Measurements from ENCODE around the gene USP31. TPM values are rescaled to one million over a fixed set of nuclear protein-coding genes. Genes with fewer than 3 reads are reported as not detected.
A peak's percentile ranks its signal among the peaks of the same experiment; 100 is the strongest.

Gene USP31
- total RNA-seq, 4 donors from 2014 or later = 10.0 to 18.2 (median 13.2) TPM

DNA sequence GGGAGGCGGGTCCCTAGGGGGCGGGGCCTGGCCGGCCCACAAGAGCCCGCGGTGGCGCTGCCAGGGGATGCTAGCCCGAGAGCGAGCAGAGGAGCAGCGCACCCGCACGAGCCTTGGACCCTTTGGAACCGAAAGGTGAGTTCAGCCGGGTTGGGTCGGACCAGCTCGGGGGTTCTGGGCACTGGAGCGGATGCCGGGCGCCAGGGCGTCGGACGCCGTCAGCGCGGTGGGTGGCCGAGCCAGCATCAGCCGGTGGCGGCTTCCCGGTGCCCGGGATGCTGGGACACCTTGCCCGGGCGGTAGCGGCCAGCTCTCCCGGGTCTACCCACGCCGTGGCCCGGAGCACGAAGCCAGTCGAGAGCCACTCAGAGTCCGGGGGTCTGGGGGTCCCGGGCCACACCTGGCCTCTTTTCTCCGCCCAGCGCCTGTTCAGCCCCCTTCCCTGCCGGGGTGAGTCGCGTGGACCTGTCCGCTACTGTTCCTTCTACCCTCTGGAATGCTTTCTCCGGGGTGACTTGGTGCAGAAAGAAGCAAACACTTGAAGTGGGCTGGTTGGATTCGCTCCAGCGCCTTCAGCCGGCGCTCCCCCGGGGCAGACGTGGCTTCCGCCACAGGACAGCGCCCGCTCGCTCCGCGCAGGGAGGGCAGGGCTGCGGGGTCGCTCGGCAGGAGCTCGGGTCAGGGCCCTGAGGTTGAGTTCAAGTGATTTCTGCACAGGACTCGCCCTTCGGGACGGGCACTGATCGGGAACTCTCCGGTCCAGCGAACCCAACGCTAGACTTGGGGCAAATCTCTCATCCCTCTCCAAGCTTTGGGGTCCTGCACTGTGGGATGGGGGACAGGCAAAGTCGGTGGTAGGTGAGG is 33.7 kb upstream of the USP31 start, which contains the start of gene SCNN1G:
Gene SCNN1G, plus strand, starts transcription at position 67 of the 864 bp plus-strand sequence. CDS start 3,527 bp downstream, outside the sequence.
- Histone ChIP-seq H3K4me1 (peaks cover 9 to 15% of the 10 kb centered on the region in 2 donors), H3K27me3 (no peaks in the 10 kb centered on the region), H3K36me3 (no peaks in the 10 kb centered on the region), H3K9me3 (no peaks in the 10 kb centered on the region), H3K4me3 (replicated peaks in 1 of 3) (peak within 1 kb of the TSS; percentile 40 to 65 (median 50)), H3K27ac (peak within 1 kb of the TSS; percentile 48 to 73 (median 68))
- DNase-seq = peak; percentile 88 to 91
- TF ChIP-seq, protein P1, sequence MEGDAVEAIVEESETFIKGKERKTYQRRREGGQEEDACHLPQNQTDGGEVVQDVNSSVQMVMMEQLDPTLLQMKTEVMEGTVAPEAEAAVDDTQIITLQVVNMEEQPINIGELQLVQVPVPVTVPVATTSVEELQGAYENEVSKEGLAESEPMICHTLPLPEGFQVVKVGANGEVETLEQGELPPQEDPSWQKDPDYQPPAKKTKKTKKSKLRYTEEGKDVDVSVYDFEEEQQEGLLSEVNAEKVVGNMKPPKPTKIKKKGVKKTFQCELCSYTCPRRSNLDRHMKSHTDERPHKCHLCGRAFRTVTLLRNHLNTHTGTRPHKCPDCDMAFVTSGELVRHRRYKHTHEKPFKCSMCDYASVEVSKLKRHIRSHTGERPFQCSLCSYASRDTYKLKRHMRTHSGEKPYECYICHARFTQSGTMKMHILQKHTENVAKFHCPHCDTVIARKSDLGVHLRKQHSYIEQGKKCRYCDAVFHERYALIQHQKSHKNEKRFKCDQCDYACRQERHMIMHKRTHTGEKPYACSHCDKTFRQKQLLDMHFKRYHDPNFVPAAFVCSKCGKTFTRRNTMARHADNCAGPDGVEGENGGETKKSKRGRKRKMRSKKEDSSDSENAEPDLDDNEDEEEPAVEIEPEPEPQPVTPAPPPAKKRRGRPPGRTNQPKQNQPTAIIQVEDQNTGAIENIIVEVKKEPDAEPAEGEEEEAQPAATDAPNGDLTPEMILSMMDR (IDR thresholded peaks at IDR 0.05) = peak in 1 of 6 experiments; percentile 17
- peak in 1 of 2 donors; percentile 57 for TF ChIP-seq POLR2A (IDR thresholded peaks at IDR 0.05)
- 0% methylated on average over 6 of the region's 71 CpGs; no CpG with 5 or more reads in 1 of the 2 donors for WGBS, 2 donors
- intact Hi-C loops (cut with DNase I) = loop anchor here (5.0 kb wide), 1 partner anchor 249 kb away; no protein-coding TSS in a partner anchor

DNA sequence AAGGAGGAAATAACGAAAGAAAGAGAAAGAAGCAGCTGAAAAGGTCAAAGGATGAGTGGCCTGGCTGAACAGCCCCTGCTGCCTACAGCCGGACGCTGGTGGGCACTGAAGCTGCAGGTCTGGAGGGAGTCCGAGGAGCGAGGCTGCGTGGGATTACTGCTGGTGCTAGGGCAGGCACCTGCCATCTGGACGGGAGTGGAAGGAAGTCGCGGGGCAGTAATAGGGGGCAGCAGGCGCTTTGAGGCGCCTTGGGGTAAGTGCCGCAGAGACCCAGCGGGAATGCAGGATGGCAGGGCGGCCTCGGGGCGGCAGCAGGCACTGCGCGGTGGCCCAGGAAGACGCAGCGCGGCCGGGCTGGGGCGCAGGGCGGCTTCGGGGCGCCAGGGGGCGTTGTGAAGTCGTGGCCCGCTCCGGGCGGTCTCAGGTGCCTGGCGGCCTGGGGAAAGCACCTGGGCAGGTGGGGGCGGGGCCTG is 33.0 kb upstream of the USP31 start:
- Histone ChIP-seq H3K4me3 (replicated peaks in 1 of 3) (peak overlapping the region in 1 of 3 donors; percentile 50), H3K4me1 (peaks cover 9 to 15% of the 10 kb centered on the region in 2 donors), H3K27ac (peak overlapping the region in 2 of 3 donors; percentile 57 to 73), H3K9me3 (no peaks in the 10 kb centered on the region), H3K27me3 (no peaks in the 10 kb centered on the region), H3K36me3 (no peaks in the 10 kb centered on the region)
- TF ChIP-seq, protein P1 (IDR thresholded peaks at IDR 0.05) = peak; percentile 92 to 100 (median 98)
- no peak for TF ChIP-seq POLR2A (IDR thresholded peaks at IDR 0.05)
- intact Hi-C loops (cut with DNase I) = loop anchor here (5.0 kb wide), 1 partner anchor 250 kb away; no protein-coding TSS in a partner anchor
- 9 to 12% methylated on average over 11 to 15 of the region's 33 CpGs for WGBS, 2 donors
- peak; percentile 89 to 92 for DNase-seq

DNA sequence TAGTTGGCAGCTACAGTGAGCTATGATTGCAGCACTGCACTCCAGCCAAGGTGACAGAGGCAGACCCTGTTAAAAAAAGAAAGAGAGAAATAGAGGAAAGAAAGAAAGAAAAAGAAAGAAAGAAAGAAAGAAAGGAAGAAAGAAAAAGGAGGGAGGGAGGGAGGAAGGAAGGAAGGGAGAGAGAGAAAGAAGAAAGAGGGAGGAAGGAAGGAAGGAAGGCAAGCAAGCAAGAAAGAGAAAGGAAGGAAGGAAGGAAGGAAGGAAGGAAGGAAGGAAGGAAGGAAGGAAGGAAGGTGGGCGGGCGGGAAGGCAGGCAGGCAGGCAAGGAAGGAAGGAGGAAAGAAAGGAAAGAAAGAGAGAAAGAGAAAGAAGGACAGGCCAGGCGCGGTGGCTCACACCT is 32.3 kb upstream of the USP31 start:
- WGBS, 2 donors = 89 to 96% methylated on average over 4 of the region's 4 CpGs
- intact Hi-C loops (cut with DNase I) = loop anchor here (5.0 kb wide), 1 partner anchor 251 kb away; no protein-coding TSS in a partner anchor
- TF ChIP-seq, protein P1 (IDR thresholded peaks at IDR 0.05) = no peak
- no peak for TF ChIP-seq POLR2A (IDR thresholded peaks at IDR 0.05)
- Histone ChIP-seq H3K36me3 (no peaks in the 10 kb centered on the region), H3K4me1 (peaks cover 9 to 15% of the 10 kb centered on the region in 2 donors), H3K27me3 (no peaks in the 10 kb centered on the region), H3K9me3 (no peaks in the 10 kb centered on the region), H3K27ac (no peak overlapping the region), H3K4me3 (replicated peaks in 1 of 3) (no peak overlapping the region)
- DNase-seq = no peak

DNA sequence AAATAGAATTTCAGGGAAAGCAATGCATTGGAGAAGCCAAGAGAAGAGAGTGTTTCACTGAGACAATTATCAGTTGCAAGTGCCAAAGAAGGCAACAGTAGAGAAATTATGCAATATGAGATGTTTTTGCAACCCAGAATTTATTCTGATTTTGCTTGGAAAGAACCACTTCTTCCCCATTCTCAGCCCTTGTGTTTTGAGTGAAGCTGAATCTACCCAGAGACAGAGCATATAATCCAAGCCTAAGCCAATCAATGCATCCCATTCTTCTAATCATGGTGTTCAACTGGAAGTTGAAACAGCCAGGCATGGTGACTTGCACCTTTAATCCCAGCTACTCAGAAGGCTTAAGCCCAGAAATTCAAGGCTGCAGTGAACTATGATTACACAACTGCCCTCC is 26.4 kb upstream of the USP31 start:
- H3K27me3 ChIP-seq = no peaks in the 10 kb centered on the region
- H3K27ac ChIP-seq = no peak overlapping the region
- H3K4me1 ChIP-seq = no peaks in the 10 kb centered on the region
- intact Hi-C loops (cut with DNase I) = no loop called here
- no peak for DNase-seq
- H3K9me3 ChIP-seq = no peaks in the 10 kb centered on the region
- H3K4me3 ChIP-seq (replicated peaks in 1 of 3) = no peak overlapping the region
- no peaks in the 10 kb centered on the region for H3K36me3 ChIP-seq
- no peak for TF ChIP-seq POLR2A (IDR thresholded peaks at IDR 0.05)
- TF ChIP-seq, protein P1 (IDR thresholded peaks at IDR 0.05) = no peak

DNA sequence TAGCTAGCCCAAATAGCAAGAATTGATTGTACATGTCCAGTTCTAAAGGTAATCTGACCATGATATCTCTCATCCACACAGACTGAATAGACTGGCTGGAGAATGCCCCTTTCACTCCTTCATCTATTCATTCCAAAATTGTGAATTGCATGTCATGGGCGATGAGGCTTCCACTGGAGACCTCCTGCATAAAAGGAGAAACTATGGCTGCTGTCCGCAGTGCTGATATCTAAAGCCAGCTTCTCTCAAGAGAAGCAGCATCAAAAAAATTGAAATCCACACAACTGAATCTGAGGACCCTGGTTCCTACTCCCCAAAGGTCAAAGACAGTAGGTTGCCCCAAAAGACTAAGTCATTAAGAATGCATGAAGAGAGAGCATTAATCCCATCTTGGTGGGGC is 25.4 kb upstream of the USP31 start:
- Histone ChIP-seq H3K27ac (no peak overlapping the region), H3K9me3 (no peaks in the 10 kb centered on the region), H3K4me3 (replicated peaks in 1 of 3) (no peak overlapping the region), H3K27me3 (no peaks in the 10 kb centered on the region), H3K36me3 (no peaks in the 10 kb centered on the region), H3K4me1 (no peaks in the 10 kb centered on the region)
- no peak for DNase-seq
- TF ChIP-seq POLR2A (IDR thresholded peaks at IDR 0.05) = no peak
- TF ChIP-seq, protein P1 (IDR thresholded peaks at IDR 0.05) = no peak
- WGBS, 2 donors = 16 to 47% methylated on average over 2 of the region's 2 CpGs
- intact Hi-C loops (cut with DNase I) = no loop called here

Measured in thyroid gland (tissue), 4 donors.